Ishikawa (cell line): ENCODE results near the gene PADI2.

Source experiments
- EP300 ChIP-seq: IDR thresholded peaks from 2 replicates; pipeline ENCODE4 v1.6.1; 2012; ENCODE audit warnings: borderline replicate concordance
- TEAD4 ChIP-seq: IDR thresholded peaks from 2 replicates; pipeline ENCODE4 v1.6.1; 2012
- TF ChIP-seq, protein P1 (sequence below): IDR thresholded peaks from 2 replicates; pipeline ENCODE4 v1.6.1; 2012
- TF ChIP-seq, protein P2 (sequence below): IDR thresholded peaks from 2 replicates; pipeline ENCODE4 v1.6.1; 2012; ENCODE audit warnings: low read depth, mild to moderate bottlenecking

DNA sequence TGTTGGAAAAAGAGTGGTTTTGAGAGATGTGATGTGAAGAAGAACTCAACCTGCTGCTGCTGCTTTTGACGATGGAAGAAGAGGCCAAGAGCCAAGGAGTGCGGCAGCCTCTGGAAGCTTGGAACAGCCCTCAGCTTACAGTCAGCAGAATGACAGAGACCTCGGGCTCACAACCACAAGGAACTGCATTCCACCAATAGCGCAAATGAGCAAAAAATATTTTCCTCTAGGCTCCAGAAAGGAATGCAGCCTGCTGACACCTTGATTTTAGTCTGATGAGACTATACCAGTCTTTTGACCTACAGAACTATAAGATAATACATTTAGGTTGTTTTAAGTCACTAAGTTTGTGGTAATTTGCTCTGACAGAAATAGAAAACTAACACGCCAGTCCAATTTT lies 75.6 kb downstream of the PADI2 start:
- TF ChIP-seq, protein P1, sequence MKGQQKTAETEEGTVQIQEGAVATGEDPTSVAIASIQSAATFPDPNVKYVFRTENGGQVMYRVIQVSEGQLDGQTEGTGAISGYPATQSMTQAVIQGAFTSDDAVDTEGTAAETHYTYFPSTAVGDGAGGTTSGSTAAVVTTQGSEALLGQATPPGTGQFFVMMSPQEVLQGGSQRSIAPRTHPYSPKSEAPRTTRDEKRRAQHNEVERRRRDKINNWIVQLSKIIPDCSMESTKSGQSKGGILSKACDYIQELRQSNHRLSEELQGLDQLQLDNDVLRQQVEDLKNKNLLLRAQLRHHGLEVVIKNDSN, result no peak
- TF ChIP-seq TEAD4 (no peak), EP300 (no peak)
- TF ChIP-seq, protein P2, sequence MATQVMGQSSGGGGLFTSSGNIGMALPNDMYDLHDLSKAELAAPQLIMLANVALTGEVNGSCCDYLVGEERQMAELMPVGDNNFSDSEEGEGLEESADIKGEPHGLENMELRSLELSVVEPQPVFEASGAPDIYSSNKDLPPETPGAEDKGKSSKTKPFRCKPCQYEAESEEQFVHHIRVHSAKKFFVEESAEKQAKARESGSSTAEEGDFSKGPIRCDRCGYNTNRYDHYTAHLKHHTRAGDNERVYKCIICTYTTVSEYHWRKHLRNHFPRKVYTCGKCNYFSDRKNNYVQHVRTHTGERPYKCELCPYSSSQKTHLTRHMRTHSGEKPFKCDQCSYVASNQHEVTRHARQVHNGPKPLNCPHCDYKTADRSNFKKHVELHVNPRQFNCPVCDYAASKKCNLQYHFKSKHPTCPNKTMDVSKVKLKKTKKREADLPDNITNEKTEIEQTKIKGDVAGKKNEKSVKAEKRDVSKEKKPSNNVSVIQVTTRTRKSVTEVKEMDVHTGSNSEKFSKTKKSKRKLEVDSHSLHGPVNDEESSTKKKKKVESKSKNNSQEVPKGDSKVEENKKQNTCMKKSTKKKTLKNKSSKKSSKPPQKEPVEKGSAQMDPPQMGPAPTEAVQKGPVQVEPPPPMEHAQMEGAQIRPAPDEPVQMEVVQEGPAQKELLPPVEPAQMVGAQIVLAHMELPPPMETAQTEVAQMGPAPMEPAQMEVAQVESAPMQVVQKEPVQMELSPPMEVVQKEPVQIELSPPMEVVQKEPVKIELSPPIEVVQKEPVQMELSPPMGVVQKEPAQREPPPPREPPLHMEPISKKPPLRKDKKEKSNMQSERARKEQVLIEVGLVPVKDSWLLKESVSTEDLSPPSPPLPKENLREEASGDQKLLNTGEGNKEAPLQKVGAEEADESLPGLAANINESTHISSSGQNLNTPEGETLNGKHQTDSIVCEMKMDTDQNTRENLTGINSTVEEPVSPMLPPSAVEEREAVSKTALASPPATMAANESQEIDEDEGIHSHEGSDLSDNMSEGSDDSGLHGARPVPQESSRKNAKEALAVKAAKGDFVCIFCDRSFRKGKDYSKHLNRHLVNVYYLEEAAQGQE, result no peak
